HepG2 (cell line): Measurements from ENCODE around the gene SLC12A5. TPM values are rescaled to one million over a fixed set of nuclear protein-coding genes. Genes with fewer than 3 reads are reported as not detected.

ENCODE experiments used
- HDAC1 ChIP-seq: sonication (generic); formaldehyde crosslinking; IDR thresholded peaks from 2 replicates; pipeline ENCODE4 v1.5.1; 2020; ENCODE audit warnings: mild to moderate bottlenecking, missing genetic modification reagents
- HES4 ChIP-seq: sonication (generic); formaldehyde crosslinking; IDR thresholded peaks from 2 replicates; pipeline ENCODE4 v1.9.0; 2021; ENCODE audit warnings: mild to moderate bottlenecking, missing genetic modification reagents, borderline replicate concordance
- KLF16 ChIP-seq, 2 experiments: sonication (generic) in 1 of 2; formaldehyde crosslinking in 1 of 2; IDR thresholded peaks; 2 replicates each; pipeline versions ENCODE4 v1.6.1 to v1.8.0; 2016 to 2023; ENCODE audit warnings: missing genetic modification reagents in 2 of 2, missing compliant biosample characterization in 1 of 2
- SATB2 ChIP-seq: sonication (generic); formaldehyde crosslinking; IDR thresholded peaks from 2 replicates; pipeline ENCODE4 v1.5.0; 2020; ENCODE audit warnings: missing genetic modification reagents
- STAG1 ChIP-seq: sonication (generic); formaldehyde crosslinking; IDR thresholded peaks from 2 replicates; pipeline ENCODE4 v1.4.0; 2020; ENCODE audit warnings: missing genetic modification reagents
- STAT5B ChIP-seq: sonication (generic); formaldehyde crosslinking; IDR thresholded peaks from 2 replicates; pipeline ENCODE4 v1.4.0; 2020; ENCODE audit warnings: missing genetic modification reagents
- TARDBP ChIP-seq: sonication (generic); formaldehyde crosslinking; IDR thresholded peaks from 2 replicates; pipeline ENCODE4 v1.8.0; 2022; ENCODE audit warnings: mild to moderate bottlenecking, missing genetic modification reagents
- ZBTB20 ChIP-seq: sonication (generic); formaldehyde crosslinking; IDR thresholded peaks from 2 replicates; pipeline ENCODE4 v1.8.1; 2023; ENCODE audit warnings: missing genetic modification reagents, low read depth, mild to moderate bottlenecking, borderline replicate concordance
- ZBTB21 ChIP-seq: sonication (generic); formaldehyde crosslinking; IDR thresholded peaks from 2 replicates; pipeline ENCODE4 v1.4.0; 2020; ENCODE audit warnings: missing genetic modification reagents
- ZBTB7B ChIP-seq: sonication (generic); formaldehyde crosslinking; IDR thresholded peaks from 2 replicates; pipeline ENCODE4 v1.4.0; 2020; ENCODE audit warnings: missing genetic modification reagents
- ZNF235 ChIP-seq: sonication (generic); formaldehyde crosslinking; IDR thresholded peaks from 2 replicates; pipeline ENCODE4 v1.8.1; 2023; ENCODE audit warnings: mild to moderate bottlenecking, missing genetic modification reagents, borderline replicate concordance
- ZNF674 ChIP-seq: sonication (generic); formaldehyde crosslinking; IDR thresholded peaks from 2 replicates; pipeline ENCODE4 v1.5.0; 2020; ENCODE audit warnings: low read depth, mild to moderate bottlenecking, missing genetic modification reagents
- ZNF761 ChIP-seq: sonication (generic); formaldehyde crosslinking; conservative IDR thresholded peaks from 2 replicates; pipeline ENCODE4 v1.4.0; 2020; ENCODE audit warnings: mild to moderate bottlenecking, missing genetic modification reagents
- ZNF788 ChIP-seq: sonication (generic); formaldehyde crosslinking; IDR thresholded peaks from 2 replicates; pipeline ENCODE4 v1.5.0; 2020; ENCODE audit warnings: mild to moderate bottlenecking, missing genetic modification reagents, borderline replicate concordance
- polyA plus RNA-seq, 8 experiments: library from polyadenylated mRNA; depleted of rRNA in 3 of 8; stranded (reverse) in 7 of 8; unstranded in 1 of 8; fragments of >200 nt; fragmentation: Illumina TruSeq in 4 of 8; extraction: Trizol in 4 of 8; gene quantifications; 2 replicates each; pipeline versions ENCODE4 v1.2.1 to v1.2.3, GENCODE V29; 2011 to 2016; ENCODE audit warnings: low read depth in 4 of 8, missing spikeins in 1 of 8, mixed read lengths in 1 of 8; ENCODE audit not compliant: insufficient read depth in 1 of 8
- total RNA-seq, 5 experiments: library from RNA; depleted of rRNA; stranded (reverse); fragments of >200 nt; fragmentation: Illumina TruSeq; extraction: Trizol; gene quantifications; 2 replicates each; pipeline ENCODE4 v1.2.3, GENCODE V29; 2016; ENCODE audit warnings: low read depth in 1 of 5
- TF ChIP-seq, protein P1 (sequence below): IDR thresholded peaks from 2 replicates; pipeline ENCODE4 v1.6.1; 2016; ENCODE audit warnings: missing biosample characterization, missing genetic modification reagents, low read depth
- TF ChIP-seq, protein P2 (sequence below): sonication (generic); formaldehyde crosslinking; IDR thresholded peaks from 2 replicates; pipeline ENCODE4 v1.8.0; 2022; ENCODE audit warnings: low read depth, missing genetic modification reagents
- TF ChIP-seq, protein P3 (sequence below): sonication (generic); formaldehyde crosslinking; IDR thresholded peaks from 2 replicates; pipeline ENCODE4 v1.8.1; 2022; ENCODE audit warnings: mild to moderate bottlenecking, missing genetic modification reagents
- TF ChIP-seq, protein P4 (sequence below): sonication (generic); formaldehyde crosslinking; IDR thresholded peaks from 2 replicates; pipeline ENCODE4 v1.9.0; 2021; ENCODE audit warnings: missing genetic modification reagents, borderline replicate concordance
- TF ChIP-seq, protein P5 (sequence below): sonication (generic); formaldehyde crosslinking; IDR thresholded peaks from 2 replicates; pipeline ENCODE4 v1.4.0; 2020; ENCODE audit warnings: missing genetic modification reagents, borderline replicate concordance

The SLC12A5 gene
- total and polyA plus RNA-seq, 2 of the 13 experiments (the other 11 are each of a cell fraction or from before 2014, with no cell fraction given), result 4.3 to 5.4 TPM

DNA sequence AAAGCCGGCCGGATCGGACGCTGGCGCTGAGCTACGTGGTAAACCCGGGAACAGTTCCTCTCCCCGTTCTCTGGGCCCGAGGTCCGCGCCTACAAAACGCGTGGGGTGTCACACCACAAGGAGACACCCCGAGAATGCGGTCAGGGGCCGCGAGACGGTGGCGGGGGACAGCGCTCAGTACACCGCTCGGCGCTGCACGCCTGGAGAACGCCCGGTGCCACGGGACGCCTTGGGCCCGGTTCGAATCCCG is 60.1 kb downstream of the SLC12A5 start (continued):
- TF ChIP-seq, protein P1, sequence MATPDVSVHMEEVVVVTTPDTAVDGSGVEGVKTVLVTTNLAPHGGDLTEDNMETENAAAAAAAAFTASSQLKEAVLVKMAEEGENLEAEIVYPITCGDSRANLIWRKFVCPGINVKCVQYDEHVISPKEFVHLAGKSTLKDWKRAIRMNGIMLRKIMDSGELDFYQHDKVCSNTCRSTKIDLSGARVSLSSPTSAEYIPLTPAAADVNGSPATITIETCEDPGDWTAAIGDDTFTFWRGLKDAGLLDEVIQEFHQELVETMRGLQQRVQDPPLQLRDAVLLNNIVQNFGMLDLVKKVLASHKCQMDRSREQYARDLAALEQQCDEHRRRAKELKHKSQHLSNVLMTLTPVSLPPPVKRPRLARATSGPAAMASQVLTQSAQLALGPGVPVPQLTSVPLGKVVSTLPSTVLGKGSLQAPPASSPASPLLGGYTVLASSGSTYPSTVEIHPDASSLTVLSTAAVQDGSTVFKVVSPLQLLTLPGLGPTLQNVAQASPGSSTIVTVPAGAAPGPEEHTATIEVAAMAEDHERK (CRISPR knock-in tag), result no peak
- no peak for TF ChIP-seq STAG1 (CRISPR knock-in tag)
- no peak; the same call in 1 of the 2 replicates for TF ChIP-seq ZBTB7B
- no peak; the same call in 1 of the 2 replicates for TF ChIP-seq ZNF674 (CRISPR knock-in tag)
- no peak for TF ChIP-seq SATB2
- no peak for TF ChIP-seq ZBTB21 (CRISPR knock-in tag)
- no peak for TF ChIP-seq STAT5B (CRISPR knock-in tag)
- TF ChIP-seq ZBTB20 (CRISPR knock-in tag), result no peak
- no peak; the same call in 1 of the 2 replicates for TF ChIP-seq HES4 (CRISPR knock-in tag)
- no peak for TF ChIP-seq TARDBP (CRISPR knock-in tag)
- TF ChIP-seq ZNF761 (CRISPR knock-in tag), result 0 out of 2 replicates have a peak, but pooled peaks have one; percentile 84
- TF ChIP-seq, protein P2, sequence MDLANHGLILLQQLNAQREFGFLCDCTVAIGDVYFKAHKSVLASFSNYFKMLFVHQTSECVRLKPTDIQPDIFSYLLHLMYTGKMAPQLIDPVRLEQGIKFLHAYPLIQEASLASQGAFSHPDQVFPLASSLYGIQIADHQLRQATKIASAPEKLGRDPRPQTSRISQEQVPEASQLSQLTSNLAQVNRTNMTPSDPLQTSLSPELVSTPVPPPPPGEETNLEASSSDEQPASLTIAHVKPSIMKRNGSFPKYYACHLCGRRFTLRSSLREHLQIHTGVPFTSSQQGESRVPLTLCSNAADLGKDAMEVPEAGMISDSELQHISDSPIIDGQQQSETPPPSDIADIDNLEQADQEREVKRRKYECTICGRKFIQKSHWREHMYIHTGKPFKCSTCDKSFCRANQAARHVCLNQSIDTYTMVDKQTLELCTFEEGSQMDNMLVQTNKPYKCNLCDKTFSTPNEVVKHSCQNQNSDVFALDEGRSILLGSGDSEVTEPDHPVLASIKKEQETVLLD (CRISPR knock-in tag), result no peak
- peak; percentile 82 for TF ChIP-seq ZNF788 (CRISPR knock-in tag)
- TF ChIP-seq, protein P3, sequence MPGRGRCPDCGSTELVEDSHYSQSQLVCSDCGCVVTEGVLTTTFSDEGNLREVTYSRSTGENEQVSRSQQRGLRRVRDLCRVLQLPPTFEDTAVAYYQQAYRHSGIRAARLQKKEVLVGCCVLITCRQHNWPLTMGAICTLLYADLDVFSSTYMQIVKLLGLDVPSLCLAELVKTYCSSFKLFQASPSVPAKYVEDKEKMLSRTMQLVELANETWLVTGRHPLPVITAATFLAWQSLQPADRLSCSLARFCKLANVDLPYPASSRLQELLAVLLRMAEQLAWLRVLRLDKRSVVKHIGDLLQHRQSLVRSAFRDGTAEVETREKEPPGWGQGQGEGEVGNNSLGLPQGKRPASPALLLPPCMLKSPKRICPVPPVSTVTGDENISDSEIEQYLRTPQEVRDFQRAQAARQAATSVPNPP (CRISPR knock-in tag), result no peak
- TF ChIP-seq, protein P4, sequence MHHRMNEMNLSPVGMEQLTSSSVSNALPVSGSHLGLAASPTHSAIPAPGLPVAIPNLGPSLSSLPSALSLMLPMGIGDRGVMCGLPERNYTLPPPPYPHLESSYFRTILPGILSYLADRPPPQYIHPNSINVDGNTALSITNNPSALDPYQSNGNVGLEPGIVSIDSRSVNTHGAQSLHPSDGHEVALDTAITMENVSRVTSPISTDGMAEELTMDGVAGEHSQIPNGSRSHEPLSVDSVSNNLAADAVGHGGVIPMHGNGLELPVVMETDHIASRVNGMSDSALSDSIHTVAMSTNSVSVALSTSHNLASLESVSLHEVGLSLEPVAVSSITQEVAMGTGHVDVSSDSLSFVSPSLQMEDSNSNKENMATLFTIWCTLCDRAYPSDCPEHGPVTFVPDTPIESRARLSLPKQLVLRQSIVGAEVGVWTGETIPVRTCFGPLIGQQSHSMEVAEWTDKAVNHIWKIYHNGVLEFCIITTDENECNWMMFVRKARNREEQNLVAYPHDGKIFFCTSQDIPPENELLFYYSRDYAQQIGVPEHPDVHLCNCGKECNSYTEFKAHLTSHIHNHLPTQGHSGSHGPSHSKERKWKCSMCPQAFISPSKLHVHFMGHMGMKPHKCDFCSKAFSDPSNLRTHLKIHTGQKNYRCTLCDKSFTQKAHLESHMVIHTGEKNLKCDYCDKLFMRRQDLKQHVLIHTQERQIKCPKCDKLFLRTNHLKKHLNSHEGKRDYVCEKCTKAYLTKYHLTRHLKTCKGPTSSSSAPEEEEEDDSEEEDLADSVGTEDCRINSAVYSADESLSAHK (CRISPR knock-in tag), result no peak
- TF ChIP-seq, protein P5, sequence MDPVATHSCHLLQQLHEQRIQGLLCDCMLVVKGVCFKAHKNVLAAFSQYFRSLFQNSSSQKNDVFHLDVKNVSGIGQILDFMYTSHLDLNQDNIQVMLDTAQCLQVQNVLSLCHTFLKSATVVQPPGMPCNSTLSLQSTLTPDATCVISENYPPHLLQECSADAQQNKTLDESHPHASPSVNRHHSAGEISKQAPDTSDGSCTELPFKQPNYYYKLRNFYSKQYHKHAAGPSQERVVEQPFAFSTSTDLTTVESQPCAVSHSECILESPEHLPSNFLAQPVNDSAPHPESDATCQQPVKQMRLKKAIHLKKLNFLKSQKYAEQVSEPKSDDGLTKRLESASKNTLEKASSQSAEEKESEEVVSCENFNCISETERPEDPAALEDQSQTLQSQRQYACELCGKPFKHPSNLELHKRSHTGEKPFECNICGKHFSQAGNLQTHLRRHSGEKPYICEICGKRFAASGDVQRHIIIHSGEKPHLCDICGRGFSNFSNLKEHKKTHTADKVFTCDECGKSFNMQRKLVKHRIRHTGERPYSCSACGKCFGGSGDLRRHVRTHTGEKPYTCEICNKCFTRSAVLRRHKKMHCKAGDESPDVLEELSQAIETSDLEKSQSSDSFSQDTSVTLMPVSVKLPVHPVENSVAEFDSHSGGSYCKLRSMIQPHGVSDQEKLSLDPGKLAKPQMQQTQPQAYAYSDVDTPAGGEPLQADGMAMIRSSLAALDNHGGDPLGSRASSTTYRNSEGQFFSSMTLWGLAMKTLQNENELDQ (CRISPR knock-in tag), result no peak
- TF ChIP-seq HDAC1 (CRISPR knock-in tag), result peak; percentile 76
- no peak for TF ChIP-seq KLF16 (CRISPR knock-in tag; IDR thresholded peaks at IDR 0.05)
- TF ChIP-seq ZNF235 (CRISPR knock-in tag), result no peak
